Testis (tissue), 2 donors: ENCODE data around the gene CFL1.

ENCODE experiments used
- CTCF ChIP-seq, 3 experiments: fragments of 450-650 bp in 2 of 3; fragments of 200-600 bp in 1 of 3; sonication (generic) in 1 of 3; IDR thresholded peaks; one replicate each; pipeline ENCODE4 v1.5.1; 2016 to 2019; ENCODE audit warnings: antibody characterized with exemption in 3 of 3, mild to moderate bottlenecking in 2 of 3, moderate library complexity in 1 of 3
- POLR2A ChIP-seq: fragments of 450-650 bp; IDR thresholded peaks from one replicate; pipeline ENCODE4 v1.6.1; 2017; ENCODE audit warnings: antibody characterized with exemption, mild to moderate bottlenecking, moderate library complexity

- TF ChIP-seq CTCF (IDR thresholded peaks at IDR 0.05) (no peak), POLR2A (no peak)
Measured at GRCh38 chr11:65885231-65885630, 27.3 kb upstream of the CFL1 start.
